Stomach (tissue), 9 donors: ENCODE data around the gene RLIM. TPM values are rescaled to one million over a fixed set of nuclear protein-coding genes. Genes with fewer than 3 reads are reported as not detected.

Experiments
- DNase-seq, 2 donors: peaks; one replicate each; pipeline versions ENCODE4 v3.0.0 to v3.0.0-alpha.2; 2013 to 2019
- H3K27ac ChIP-seq, 5 donors: fragments of 200-600 bp in 4 of 5; sonication (generic) in 4 of 5; one replicate each; pipeline ENCODE4 v1.5.1; 2013 to 2019; ENCODE audit warnings: mild to moderate bottlenecking in 1 of 5, moderate library complexity in 1 of 5
- H3K27me3 ChIP-seq, 3 donors: fragments of 200-600 bp; sonication (generic); one replicate each; pipeline ENCODE4 v1.5.1; 2017 to 2019; ENCODE audit warnings: mixed run types in 1 of 3
- H3K36me3 ChIP-seq, 4 donors: fragments of 200-600 bp; sonication (generic); 1 replicate in 3 of 4; 2 replicates in 1 of 4; pipeline ENCODE4 v1.5.1; 2016 to 2019
- H3K4me1 ChIP-seq, 4 donors: fragments of 200-600 bp; sonication (generic); one replicate each; pipeline ENCODE4 v1.5.1; 2016 to 2019
- H3K4me3 ChIP-seq, 4 donors: fragments of 200-600 bp; sonication (generic) in 3 of 4; one replicate each; pipeline ENCODE4 v1.5.1; 2016 to 2019; ENCODE audit warnings: mild to moderate bottlenecking in 1 of 4
- H3K9me3 ChIP-seq, 4 donors: fragments of 200-600 bp; sonication (generic); one replicate each; pipeline ENCODE4 v1.5.1; 2016 to 2019
- EP300 ChIP-seq: sonication (generic); formaldehyde crosslinking; IDR thresholded peaks from one replicate; pipeline ENCODE4 v1.6.1; 2017; ENCODE audit warnings: antibody characterized with exemption
- POLR2A ChIP-seq, 4 donors: fragments of 450-650 bp; IDR thresholded peaks; one replicate each; pipeline ENCODE4 v1.6.1; 2016; ENCODE audit warnings: antibody characterized with exemption in 4 of 4, control low read depth in 2 of 4, mild to moderate bottlenecking in 1 of 4, moderate library complexity in 1 of 4
- POLR2AphosphoS5 ChIP-seq, 3 donors: sonication (generic); formaldehyde crosslinking; IDR thresholded peaks; one replicate each; pipeline ENCODE4 v1.6.1; 2016; ENCODE audit warnings: antibody characterized with exemption in 3 of 3
- WGBS, 5 donors: extraction: QIAGEN DNeasy Blood & Tissue Kit in 3 of 5; methylation state at CpG; one replicate each; pipeline versions ENCODE4 v1.1.5 to v1.1.7; 2013 to 2018; 5-methylcytosine and 5-hydroxymethylcytosine counted together
- intact Hi-C: fragments of 100-400 bp; cut with DNase I; formaldehyde crosslinking; loops from one replicate; pipeline ENCODE4 v1.15.1; 2023; ENCODE audit warnings: low total_unique reads
- polyA plus RNA-seq, 3 donors: library from polyadenylated mRNA; stranded (reverse); fragments of 200-250 nt; gene quantifications; one replicate each; pipeline ENCODE4 v1.2.3, GENCODE V29; 2013
- total RNA-seq, 5 donors: library from RNA; depleted of rRNA; stranded (reverse); fragments of >200 nt; gene quantifications; one replicate each; pipeline versions ENCODE4 v1.1.0 to v1.2.3, GENCODE V29; 2014 to 2016
- TF ChIP-seq, protein P1 (sequence below), 7 experiments: fragments of 450-650 bp in 4 of 7; fragments of 200-600 bp in 3 of 7; sonication (generic) in 3 of 7; IDR thresholded peaks; one replicate each; pipeline ENCODE4 v1.5.1; 2016 to 2019; ENCODE audit warnings: antibody characterized with exemption in 7 of 7, control low read depth in 2 of 7, mild to moderate bottlenecking in 1 of 7
- donor health status: healthy with polysubstance abuse.
- donor health status: Bipolar disorder and iron deficiency.
- donor health status: healthy.

Gene RLIM
- total and polyA plus RNA-seq, 8 donors, result 2.9 to 67.9 (median 10.5) TPM

DNA sequence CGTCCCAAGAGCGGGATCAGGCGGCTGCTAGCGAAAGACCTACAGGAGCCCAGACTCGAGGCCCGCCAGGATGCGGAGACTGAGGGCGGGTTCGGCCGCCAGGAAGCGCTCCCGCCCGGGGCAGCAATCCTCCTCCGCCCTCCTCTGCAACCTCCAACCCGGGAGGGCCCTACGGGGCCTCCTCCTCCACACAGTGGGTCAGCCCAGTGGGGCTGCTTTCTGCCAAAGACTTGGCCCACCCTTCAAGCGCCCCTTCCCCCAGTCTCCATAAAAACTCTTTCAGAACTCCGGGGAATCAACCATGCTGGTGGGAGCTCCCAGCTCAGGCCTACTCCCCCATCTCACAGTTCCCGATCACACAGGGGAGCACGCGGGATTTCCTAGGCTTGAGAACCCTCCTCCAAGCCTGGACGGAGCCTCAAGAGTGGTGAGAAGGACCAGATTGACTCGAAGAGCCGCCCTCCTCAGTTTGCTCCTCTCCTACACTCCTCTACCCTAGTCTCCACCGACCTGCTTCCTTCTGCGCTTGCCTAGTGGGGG, 77.5 kb downstream of the RLIM start:
- H3K4me3 ChIP-seq, result peak overlapping the region; percentile 44 to 50 (median 48)
- peak overlapping the region; percentile 77 to 88 (median 85) for H3K27ac ChIP-seq
- H3K9me3 ChIP-seq, result no peaks in the 10 kb centered on the region
- no peak for TF ChIP-seq POLR2A (IDR thresholded peaks at IDR 0.05)
- TF ChIP-seq, protein P1, sequence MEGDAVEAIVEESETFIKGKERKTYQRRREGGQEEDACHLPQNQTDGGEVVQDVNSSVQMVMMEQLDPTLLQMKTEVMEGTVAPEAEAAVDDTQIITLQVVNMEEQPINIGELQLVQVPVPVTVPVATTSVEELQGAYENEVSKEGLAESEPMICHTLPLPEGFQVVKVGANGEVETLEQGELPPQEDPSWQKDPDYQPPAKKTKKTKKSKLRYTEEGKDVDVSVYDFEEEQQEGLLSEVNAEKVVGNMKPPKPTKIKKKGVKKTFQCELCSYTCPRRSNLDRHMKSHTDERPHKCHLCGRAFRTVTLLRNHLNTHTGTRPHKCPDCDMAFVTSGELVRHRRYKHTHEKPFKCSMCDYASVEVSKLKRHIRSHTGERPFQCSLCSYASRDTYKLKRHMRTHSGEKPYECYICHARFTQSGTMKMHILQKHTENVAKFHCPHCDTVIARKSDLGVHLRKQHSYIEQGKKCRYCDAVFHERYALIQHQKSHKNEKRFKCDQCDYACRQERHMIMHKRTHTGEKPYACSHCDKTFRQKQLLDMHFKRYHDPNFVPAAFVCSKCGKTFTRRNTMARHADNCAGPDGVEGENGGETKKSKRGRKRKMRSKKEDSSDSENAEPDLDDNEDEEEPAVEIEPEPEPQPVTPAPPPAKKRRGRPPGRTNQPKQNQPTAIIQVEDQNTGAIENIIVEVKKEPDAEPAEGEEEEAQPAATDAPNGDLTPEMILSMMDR (IDR thresholded peaks at IDR 0.05), result no peak
- TF ChIP-seq POLR2AphosphoS5 (IDR thresholded peaks at IDR 0.05), result no peak
- TF ChIP-seq EP300, result no peak
- intact Hi-C loops, result no loop called here
- H3K4me1 ChIP-seq, result peaks cover 0 to 17% (median 10%) of the 10 kb centered on the region in 4 donors
- peak in 1 of 2 donors; percentile 82 for DNase-seq
- H3K36me3 ChIP-seq, result peaks cover 0 to under 1% (median 0%) of the 10 kb centered on the region in 4 donors
- no peaks in the 10 kb centered on the region for H3K27me3 ChIP-seq
- WGBS, 5 donors, result 19 to 59% (median 42%) methylated on average over 8 to 26 of the region's 26 CpGs

DNA sequence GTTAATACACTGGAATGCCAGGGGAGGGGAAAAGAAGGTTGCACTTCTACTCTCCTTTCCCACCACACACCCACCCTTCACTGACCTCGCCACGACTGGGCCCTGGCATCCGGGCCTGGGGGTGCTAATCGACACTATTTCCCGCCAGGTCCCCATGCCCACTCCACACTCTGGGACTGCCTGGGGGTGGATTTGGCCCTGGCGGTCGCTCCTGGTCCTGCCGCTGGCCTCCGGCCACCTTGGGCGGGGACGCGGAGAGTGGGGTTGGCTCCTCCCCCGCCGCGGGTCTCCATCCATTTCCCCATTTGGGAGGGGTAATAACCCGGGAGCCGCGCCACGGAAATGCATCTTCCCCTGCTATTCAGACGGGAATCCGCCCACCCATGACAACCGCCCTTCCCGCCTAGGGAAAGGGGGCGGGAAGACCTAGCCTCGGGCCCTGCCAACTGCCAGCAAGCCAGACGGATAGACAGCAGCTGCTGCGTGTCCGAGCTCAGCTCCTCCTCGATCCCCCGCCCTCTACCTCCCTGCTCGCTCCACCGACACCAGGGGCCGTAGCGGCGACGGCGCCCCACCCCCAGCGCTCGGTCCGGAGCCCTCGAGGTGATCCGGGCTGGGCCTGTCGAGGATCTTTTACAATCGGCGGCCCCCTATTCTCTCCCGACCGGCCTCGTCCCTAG, 78.1 kb downstream of the RLIM start:
- Histone ChIP-seq H3K4me1 (peaks cover 0 to 17% (median 10%) of the 10 kb centered on the region in 4 donors), H3K27ac (peak overlapping the region; percentile 77 to 88 (median 85)), H3K4me3 (peak overlapping the region; percentile 44 to 50 (median 48)), H3K27me3 (no peaks in the 10 kb centered on the region), H3K9me3 (no peaks in the 10 kb centered on the region), H3K36me3 (peaks cover 0 to 7% (median 2%) of the 10 kb centered on the region in 4 donors)
- TF ChIP-seq, protein P1 (IDR thresholded peaks at IDR 0.05), result peak in 5 of 7 experiments; percentile 32 to 48 (median 36)
- TF ChIP-seq POLR2AphosphoS5 (IDR thresholded peaks at IDR 0.05) (peak; percentile 35 to 64 (median 37)), EP300 (no peak), POLR2A (IDR thresholded peaks at IDR 0.05) (no peak)
- 0 to 25% (median 5%) methylated on average over 4 to 48 of the region's 48 CpGs for WGBS, 5 donors
- peak; percentile 64 to 94 for DNase-seq
- intact Hi-C loops, result no loop called here

DNA sequence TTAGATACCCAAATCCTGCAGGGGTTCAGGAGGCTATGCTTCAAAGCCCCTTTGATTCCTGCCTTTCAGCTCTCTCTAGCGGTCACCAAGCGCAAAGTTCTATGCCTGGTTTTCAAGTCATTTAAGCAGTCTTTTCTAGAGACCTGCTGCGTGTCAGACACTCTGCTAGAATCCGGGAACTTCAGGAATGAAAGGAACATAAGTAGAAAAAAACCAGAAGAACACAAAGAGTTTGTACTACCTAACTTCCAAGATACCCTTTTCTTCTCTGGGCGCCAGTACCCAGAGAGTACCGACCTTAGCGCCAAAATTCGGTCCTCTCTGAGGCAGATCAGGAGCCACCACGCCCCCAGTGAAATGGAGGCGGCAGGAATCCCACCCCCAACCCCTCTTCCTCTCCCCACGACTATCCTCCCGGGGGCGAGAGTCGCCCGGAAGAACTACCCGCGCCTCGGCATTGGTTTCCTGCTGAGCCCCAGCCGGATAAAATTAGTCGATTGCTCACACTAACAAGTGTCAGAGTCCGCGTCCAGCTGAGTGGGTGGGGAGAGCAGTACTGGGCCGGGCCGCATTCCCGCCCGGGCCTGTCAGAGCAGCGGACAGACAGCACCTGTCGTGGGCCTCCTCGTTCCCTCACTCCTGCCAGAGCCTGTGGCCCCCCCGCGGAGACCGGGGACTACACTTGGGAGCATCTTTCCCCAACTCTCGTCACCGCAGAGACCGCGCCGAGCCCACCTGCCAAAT, 78.8 kb downstream of the RLIM start:
- intact Hi-C loops, result no loop called here
- Histone ChIP-seq H3K27ac (peak overlapping the region; percentile 77 to 88 (median 85)), H3K4me1 (peaks cover 0 to 17% (median 10%) of the 10 kb centered on the region in 4 donors), H3K27me3 (no peaks in the 10 kb centered on the region), H3K4me3 (peak overlapping the region; percentile 44 to 50 (median 48)), H3K9me3 (no peaks in the 10 kb centered on the region), H3K36me3 (peaks cover 0 to 7% (median 2%) of the 10 kb centered on the region in 4 donors)
- TF ChIP-seq EP300 (no peak), POLR2AphosphoS5 (IDR thresholded peaks at IDR 0.05) (peak in 1 of 3 donors; percentile 23)
- WGBS, 5 donors, result 0 to 31% (median 6%) methylated on average over 9 to 37 of the region's 37 CpGs
- peak; percentile 63 to 88 for DNase-seq

Other genes with a start within 250 kb of the RLIM start
- 1 to 10 TPM in 2 of 5 donors, under 1 TPM in 2, not detected in 1; 0.29 to 4.4 (median 1.8) TPM for gene SLC16A2, start 193.1 kb downstream of the RLIM start, total RNA-seq
- 1 to 10 TPM; 2.3 to 3.8 (median 2.4) TPM for gene SLC16A2, start 193.1 kb downstream of the RLIM start, polyA plus RNA-seq